Caco-2 (cell line): ENCODE results near the gene CERT1. TPM values are rescaled to one million over a fixed set of nuclear protein-coding genes. Genes with fewer than 3 reads are reported as not detected.

ENCODE experiments used
- BruUV-seq: library from RNA; stranded (reverse); fragments of 400-500 nt; replicated peaks from 2 replicates; lab custom pipeline; 2021; lab: Mats Ljungman, UMichigan
- CTCF ChIA-PET: fragments of 300-600 bp; sonication (Branson Sonifier 250); formaldehyde crosslinking; loops from one replicate; lab custom pipeline; 2022; ENCODE audit warnings: antibody characterized with exemption; lab: Charles Lee
- POLR2A ChIA-PET: fragments of 300-600 bp; sonication (Branson Sonifier 250); formaldehyde crosslinking; loops from one replicate; lab custom pipeline; 2022; ENCODE audit warnings: antibody characterized with exemption; lab: Charles Lee
- DNase-seq, 2 experiments: peaks; one replicate each; pipeline versions ENCODE4 v3.0.0 to v3.0.0-alpha.2; 2020 to 2022
- H3K27me3 ChIP-seq: replicated peaks from 2 replicates; pipeline ENCODE4 v1.6.0; 2011; ENCODE audit warnings: low read length; ENCODE audit not compliant: control insufficient read depth, insufficient read depth
- H3K36me3 ChIP-seq: 2 replicates; pipeline ENCODE4 v1.5.1; 2011; ENCODE audit warnings: low read length; ENCODE audit not compliant: control insufficient read depth, insufficient read depth
- H3K4me1 ChIP-seq: fragments of 250-450 bp; sonication (Bioruptor Pico); 2 replicates; pipeline ENCODE4 v1.5.1; 2020; ENCODE audit warnings: mild to moderate bottlenecking
- H3K4me3 ChIP-seq: 2 replicates; pipeline ENCODE4 v1.5.1; 2011; ENCODE audit warnings: low read depth, mild to moderate bottlenecking, control low read depth, low read length
- H3K9me3 ChIP-seq: fragments of 250-450 bp; sonication (Bioruptor Pico); 2 replicates; pipeline ENCODE4 v1.5.1; 2020; ENCODE audit warnings: mild to moderate bottlenecking, moderate library complexity
- H3K27ac Mint-ChIP-seq: one replicate; pipeline ENCODE4 v1.8.0; 2022; ENCODE audit warnings: mixed read lengths; ENCODE audit not compliant: unreplicated experiment
- H3K27me3 Mint-ChIP-seq: one replicate; pipeline ENCODE4 v1.8.0; 2022; ENCODE audit warnings: mixed read lengths; ENCODE audit not compliant: insufficient read depth, unreplicated experiment
- H3K36me3 Mint-ChIP-seq: one replicate; pipeline ENCODE4 v1.8.0; 2022; ENCODE audit warnings: mild to moderate bottlenecking, mixed read lengths; ENCODE audit not compliant: insufficient read depth, unreplicated experiment
- H3K4me1 Mint-ChIP-seq: one replicate; pipeline ENCODE4 v1.8.0; 2022; ENCODE audit warnings: low read depth, mixed read lengths; ENCODE audit not compliant: unreplicated experiment
- H3K4me3 Mint-ChIP-seq: one replicate; pipeline ENCODE4 v1.8.0; 2022; ENCODE audit warnings: mild to moderate bottlenecking, moderate library complexity, mixed read lengths; ENCODE audit not compliant: unreplicated experiment
- H3K9me3 Mint-ChIP-seq: one replicate; pipeline ENCODE4 v1.8.0; 2022; ENCODE audit warnings: mixed read lengths; ENCODE audit not compliant: unreplicated experiment
- CTCF ChIP-seq, 2 experiments: fragments of 200-600 bp in 1 of 2; IDR thresholded peaks; 1 replicate in 1 of 2; 2 replicates in 1 of 2; pipeline versions ENCODE4 v1.5.1 to v1.8.0; 2011 to 2022; ENCODE audit warnings: antibody characterized with exemption in 1 of 2, control low read depth in 1 of 2, inconsistent platforms in 1 of 2, low read depth in 1 of 2, low read length in 1 of 2, mild to moderate bottlenecking in 1 of 2, moderate library complexity in 1 of 2; ENCODE audit not compliant: insufficient read depth in 1 of 2, severe bottlenecking in 1 of 2, unreplicated experiment in 1 of 2
- intact Hi-C: fragments of 100-400 bp; cut with micrococcal nuclease; formaldehyde crosslinking; loops from one replicate; pipeline ENCODE4 v1.10.0; 2022; ENCODE audit not compliant: unreplicated experiment
- total RNA-seq: library from RNA; stranded (reverse); gene quantifications from 2 replicates; pipeline ENCODE4 v1.2.3, GENCODE V29; 2022

The CERT1 gene
- total RNA-seq, 1 experiment from 2014 or later = 44.3 TPM

GRCh38 chr5:75438722-75439121, 72.7 kb downstream of the CERT1 start:
- DNase-seq = no peak
- CTCF ChIA-PET = no interaction called here
- Histone ChIP-seq H3K4me1 (no peaks in the 10 kb centered on the region), H3K4me3 (no peak overlapping the region), H3K36me3 (no peaks in the 10 kb centered on the region), H3K9me3 (peaks cover 5% of the 10 kb centered on the region; the same call in 1 of the 2 replicates), H3K27me3 (no peaks in the 10 kb centered on the region)
- no peak for TF ChIP-seq CTCF (IDR thresholded peaks at IDR 0.05; ENCODE audit: insufficient read depth in 1 of 2, low read depth in 1 of 2, low read length in 1 of 2, severe bottlenecking in 1 of 2, unreplicated experiment in 1 of 2)
- Mint-ChIP-seq H3K9me3 (peaks cover 10% of the 10 kb centered on the region), H3K4me1 (no peaks in the 10 kb centered on the region), H3K27ac (no peak overlapping the region), H3K4me3 (no peak overlapping the region), H3K27me3 (no peaks in the 10 kb centered on the region), H3K36me3 (peaks cover 30% of the 10 kb centered on the region)
- intact Hi-C loops = no loop called here
- POLR2A ChIA-PET = no interaction called here
- BruUV-seq = no TSS peak

GRCh38 chr5:75435096-75435495, 76.3 kb downstream of the CERT1 start:
- no peak for DNase-seq
- Histone ChIP-seq H3K36me3 (no peaks in the 10 kb centered on the region), H3K4me1 (no peaks in the 10 kb centered on the region), H3K4me3 (no peak overlapping the region), H3K27me3 (no peaks in the 10 kb centered on the region), H3K9me3 (no peaks in the 10 kb centered on the region)
- ChIA-PET CTCF (no interaction called here), POLR2A (no interaction called here)
- TF ChIP-seq CTCF (IDR thresholded peaks at IDR 0.05; ENCODE audit: insufficient read depth in 1 of 2, low read depth in 1 of 2, low read length in 1 of 2, severe bottlenecking in 1 of 2, unreplicated experiment in 1 of 2) = no peak
- no TSS peak for BruUV-seq
- Mint-ChIP-seq H3K27me3 (no peaks in the 10 kb centered on the region), H3K36me3 (peaks cover 21% of the 10 kb centered on the region), H3K4me1 (peaks cover 5% of the 10 kb centered on the region), H3K9me3 (no peaks in the 10 kb centered on the region), H3K4me3 (no peak overlapping the region), H3K27ac (no peak overlapping the region)
- intact Hi-C loops = no loop called here

- H3K9me3 ChIP-seq = no peaks in the 10 kb centered on the region
- no peaks in the 10 kb centered on the region for H3K4me1 ChIP-seq
- no peaks in the 10 kb centered on the region for H3K27me3 Mint-ChIP-seq
- H3K4me3 ChIP-seq = no peak overlapping the region
- TF ChIP-seq CTCF (IDR thresholded peaks at IDR 0.05; ENCODE audit: insufficient read depth in 1 of 2, low read depth in 1 of 2, low read length in 1 of 2, severe bottlenecking in 1 of 2, unreplicated experiment in 1 of 2) = no peak
- ChIA-PET CTCF (interaction anchor here (0.6 kb wide), 1 partner anchor 39 kb away, joined by 5 read pairs; no protein-coding TSS in a partner anchor), POLR2A (no interaction called here)
- peaks cover 21% of the 10 kb centered on the region for H3K36me3 Mint-ChIP-seq
- no peak for DNase-seq
- H3K4me1 Mint-ChIP-seq = peaks cover 13% of the 10 kb centered on the region
- H3K4me3 Mint-ChIP-seq = no peak overlapping the region
- intact Hi-C loops = no loop called here
- no peaks in the 10 kb centered on the region for H3K36me3 ChIP-seq
- H3K27me3 ChIP-seq = no peaks in the 10 kb centered on the region
- H3K27ac Mint-ChIP-seq = no peak overlapping the region
- no peaks in the 10 kb centered on the region for H3K9me3 Mint-ChIP-seq
- no TSS peak for BruUV-seq
Observed at GRCh38 chr5:75433814-75434506, 77.5 kb downstream of the CERT1 start.
